Effector memory CD8-positive, alpha-beta T cell (primary cell): ENCODE data around the gene NR2F6.

Experiments used
- ATAC-seq: fragments of 150-1000 bp; cut with Tn5 transposase; replicated peaks from 2 replicates; pipeline ENCODE4 v1.10.0; 2021; ENCODE audit warnings: mild to moderate bottlenecking, moderate library complexity
- DNase-seq, 3 experiments: peaks; one replicate each; pipeline ENCODE4 v3.0.0; 2021
- H3K27ac Mint-ChIP-seq, 2 donors: one replicate each; pipeline ENCODE4 v1.8.0; 2022; ENCODE audit warnings: mild to moderate bottlenecking in 2 of 2, mixed read lengths in 2 of 2, moderate library complexity in 2 of 2
- H3K27me3 Mint-ChIP-seq, 2 donors: one replicate each; pipeline ENCODE4 v1.8.0; 2022; ENCODE audit warnings: mixed read lengths in 2 of 2
- H3K36me3 Mint-ChIP-seq: one replicate; pipeline ENCODE4 v1.8.0; 2022; ENCODE audit warnings: mild to moderate bottlenecking, moderate library complexity, mixed read lengths; ENCODE audit not compliant: insufficient read depth
- H3K4me1 Mint-ChIP-seq, 2 donors: one replicate each; pipeline ENCODE4 v1.8.0; 2022; ENCODE audit warnings: low read depth in 2 of 2, mixed read lengths in 2 of 2
- H3K4me3 Mint-ChIP-seq, 2 donors: one replicate each; pipeline ENCODE4 v1.8.0; 2022; ENCODE audit warnings: mild to moderate bottlenecking in 2 of 2, mixed read lengths in 2 of 2, moderate library complexity in 2 of 2
- H3K9me3 Mint-ChIP-seq, 2 donors: one replicate each; pipeline ENCODE4 v1.8.0; 2022; ENCODE audit warnings: mixed read lengths in 2 of 2

The NR2F6 gene

DNA sequence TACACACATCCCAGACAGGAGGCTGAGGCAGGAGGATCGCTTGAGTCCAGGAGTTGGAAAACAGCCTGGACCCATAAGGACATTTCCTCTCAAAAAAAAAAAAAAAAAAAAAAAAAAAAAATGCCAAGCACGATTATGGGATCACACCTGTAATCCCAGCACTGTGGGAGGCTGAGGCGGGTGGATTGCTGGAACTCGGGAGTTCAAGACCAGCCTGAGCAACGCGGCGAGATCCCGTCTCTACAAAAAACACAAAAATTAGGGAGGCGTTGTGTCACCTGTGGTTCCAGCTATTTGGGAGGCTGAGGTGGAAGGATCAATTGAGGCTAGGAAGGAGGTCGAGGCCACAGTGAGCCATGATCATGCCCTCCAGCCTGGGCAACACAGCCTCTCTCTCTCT, 20.7 kb downstream of the NR2F6 start:
- H3K4me1 Mint-ChIP-seq: peaks cover 9 to 11% of the 10 kb centered on the region in 2 donors
- DNase-seq (no peak), ATAC-seq (no peak)
- peak overlapping the region in 1 of 2 donors; percentile 94 for H3K27ac Mint-ChIP-seq
- H3K36me3 Mint-ChIP-seq: peaks cover 22% of the 10 kb centered on the region
- no peaks in the 10 kb centered on the region for H3K9me3 Mint-ChIP-seq
- H3K27me3 Mint-ChIP-seq: no peaks in the 10 kb centered on the region
- H3K4me3 Mint-ChIP-seq: peak overlapping the region; percentile 87 to 95

DNA sequence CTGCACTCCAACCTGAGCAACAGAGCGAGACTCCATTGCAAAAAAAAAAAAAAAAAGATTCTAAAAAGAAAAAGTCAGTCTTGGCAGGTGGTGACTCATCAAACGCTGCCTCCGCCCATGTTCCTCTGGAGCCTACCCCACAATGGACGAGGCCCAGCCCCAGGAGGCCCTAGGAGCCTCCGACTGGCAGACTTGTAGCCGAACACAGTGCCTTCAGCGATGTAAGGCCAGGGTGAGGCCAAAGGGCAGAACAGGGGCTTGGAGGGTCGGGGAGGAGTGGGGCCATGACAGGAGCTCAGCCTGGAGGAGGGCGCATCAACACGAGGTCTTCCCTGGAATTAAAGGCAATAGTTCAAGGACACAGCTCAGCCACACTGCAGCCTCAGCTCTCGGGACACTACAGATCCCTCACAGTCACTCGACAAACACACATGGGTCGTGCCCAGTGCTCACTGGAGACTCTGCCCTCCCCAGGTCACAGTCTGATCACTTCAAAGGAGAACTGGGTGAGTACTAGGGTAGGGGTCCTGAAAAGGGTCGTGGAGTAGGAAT, 25.4 kb downstream of the NR2F6 start:
- no peak overlapping the region for H3K4me3 Mint-ChIP-seq
- no peaks in the 10 kb centered on the region for H3K9me3 Mint-ChIP-seq
- no peak for DNase-seq
- H3K27ac Mint-ChIP-seq: no peak overlapping the region
- peaks cover 30% of the 10 kb centered on the region for H3K36me3 Mint-ChIP-seq
- no peaks in the 10 kb centered on the region for H3K27me3 Mint-ChIP-seq
- peaks cover under 1 to 5% of the 10 kb centered on the region in 2 donors for H3K4me1 Mint-ChIP-seq
- ATAC-seq: no peak

DNA sequence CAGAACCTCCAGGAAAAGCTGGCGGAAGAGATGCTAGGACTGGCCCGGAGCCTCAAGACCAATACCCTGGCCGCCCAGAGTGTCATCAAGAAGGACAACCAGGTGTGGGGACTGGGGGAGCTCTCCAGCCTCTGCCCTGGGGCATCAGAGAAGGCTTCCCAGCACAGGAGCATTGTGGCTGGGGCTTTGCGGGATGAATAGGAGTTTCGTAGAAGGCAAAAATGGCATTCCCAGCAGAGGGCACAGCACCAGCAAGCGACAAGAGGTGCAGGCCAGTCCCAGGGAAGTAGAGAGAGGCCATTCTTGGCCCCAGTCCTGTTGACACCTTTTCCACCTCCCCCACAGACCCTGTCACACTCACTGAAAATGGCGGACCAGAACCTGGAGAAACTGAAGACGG, 26.4 kb downstream of the NR2F6 start:
- H3K9me3 Mint-ChIP-seq: no peaks in the 10 kb centered on the region
- peaks cover 4 to 11% of the 10 kb centered on the region in 2 donors for H3K4me1 Mint-ChIP-seq
- H3K4me3 Mint-ChIP-seq: no peak overlapping the region
- H3K36me3 Mint-ChIP-seq: peaks cover 32% of the 10 kb centered on the region
- no peaks in the 10 kb centered on the region for H3K27me3 Mint-ChIP-seq
- DNase-seq (no peak), ATAC-seq (no peak)
- no peak overlapping the region for H3K27ac Mint-ChIP-seq

DNA sequence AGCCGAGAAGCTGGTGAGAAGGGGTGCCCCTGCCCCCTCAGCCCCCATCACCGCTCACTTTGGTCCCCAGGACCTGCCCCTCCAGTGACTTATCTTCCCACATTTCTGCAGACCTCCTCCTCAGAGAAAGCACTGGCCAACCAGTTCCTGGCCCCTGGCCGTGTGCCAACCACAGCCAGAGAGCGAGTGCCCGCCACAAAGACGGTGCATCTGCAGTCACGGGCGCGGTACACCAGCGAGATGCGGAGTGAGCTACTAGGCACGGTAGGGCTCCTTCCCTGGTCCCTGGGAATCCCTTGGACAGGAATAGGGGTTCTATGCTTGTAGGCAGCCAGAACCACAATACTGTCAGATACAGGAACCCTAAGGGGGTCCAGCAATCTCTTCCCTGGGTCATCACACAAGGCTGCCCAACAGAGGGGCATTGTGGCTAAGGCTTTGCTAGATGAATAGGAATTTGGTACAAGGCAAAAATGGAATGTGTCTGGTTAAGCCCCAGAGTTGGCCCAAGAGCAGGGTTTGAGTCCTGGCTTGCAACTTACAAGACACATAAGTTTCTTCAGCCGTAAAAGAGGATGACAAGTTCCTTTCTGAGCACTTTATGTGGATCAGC, 29.6 kb downstream of the NR2F6 start:
- Mint-ChIP-seq H3K9me3 (no peaks in the 10 kb centered on the region), H3K27ac (peak overlapping the region; percentile 94 to 95), H3K36me3 (peaks cover 50% of the 10 kb centered on the region), H3K27me3 (no peaks in the 10 kb centered on the region), H3K4me1 (peaks cover 4 to 12% of the 10 kb centered on the region in 2 donors), H3K4me3 (peak overlapping the region; percentile 86 to 87)
- ATAC-seq (no peak), DNase-seq (no peak)

DNA sequence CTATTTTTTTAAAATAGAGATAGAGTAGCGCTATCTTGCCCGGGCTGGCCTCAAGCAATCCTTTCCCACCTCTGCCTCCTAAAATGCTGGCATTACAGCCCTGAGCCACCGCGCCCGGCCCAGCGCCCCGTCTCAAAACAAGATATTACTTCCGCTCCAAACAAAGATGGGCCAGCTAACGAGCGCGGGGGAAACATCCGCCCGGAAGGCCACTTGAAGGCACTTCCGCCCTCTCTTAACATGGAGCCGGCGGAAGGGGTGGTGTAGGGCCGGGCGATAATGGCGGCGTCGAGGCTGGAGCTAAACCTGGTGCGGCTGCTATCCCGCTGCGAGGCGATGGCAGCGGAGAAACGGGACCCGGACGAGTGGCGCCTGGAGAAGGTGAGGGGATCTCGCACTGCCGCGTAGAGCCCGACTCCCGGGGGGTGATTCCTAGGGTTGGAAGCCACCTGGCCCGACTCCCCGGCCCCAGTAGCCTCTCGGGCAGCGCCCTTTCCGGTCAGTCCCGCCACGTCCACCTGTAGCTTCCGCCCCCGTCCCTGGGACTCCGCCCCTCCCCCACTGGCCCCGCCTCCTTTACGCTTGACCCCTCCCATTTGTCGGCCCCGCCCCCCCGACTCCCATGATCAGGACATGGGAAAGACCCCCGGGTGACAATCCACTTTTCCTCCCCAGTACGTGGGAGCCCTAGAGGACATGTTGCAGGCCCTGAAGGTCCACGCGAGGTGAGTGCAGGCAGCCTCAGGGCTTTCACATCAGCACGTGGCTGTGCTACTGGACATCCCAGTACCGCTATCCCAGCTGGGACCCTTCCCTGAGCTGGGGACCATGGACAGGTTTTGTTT, 30.4 kb downstream of the NR2F6 start, which contains the start of gene USE1:
TSS of gene USE1 (plus strand) at position 231 of the 845 bp plus-strand sequence. CDS start at position 280, 49 bp downstream.
- Mint-ChIP-seq H3K27me3 (no peaks in the 10 kb centered on the region), H3K27ac (peak within 1 kb of the TSS; percentile 94 to 95)
- peak; percentile 99 for ATAC-seq

DNA sequence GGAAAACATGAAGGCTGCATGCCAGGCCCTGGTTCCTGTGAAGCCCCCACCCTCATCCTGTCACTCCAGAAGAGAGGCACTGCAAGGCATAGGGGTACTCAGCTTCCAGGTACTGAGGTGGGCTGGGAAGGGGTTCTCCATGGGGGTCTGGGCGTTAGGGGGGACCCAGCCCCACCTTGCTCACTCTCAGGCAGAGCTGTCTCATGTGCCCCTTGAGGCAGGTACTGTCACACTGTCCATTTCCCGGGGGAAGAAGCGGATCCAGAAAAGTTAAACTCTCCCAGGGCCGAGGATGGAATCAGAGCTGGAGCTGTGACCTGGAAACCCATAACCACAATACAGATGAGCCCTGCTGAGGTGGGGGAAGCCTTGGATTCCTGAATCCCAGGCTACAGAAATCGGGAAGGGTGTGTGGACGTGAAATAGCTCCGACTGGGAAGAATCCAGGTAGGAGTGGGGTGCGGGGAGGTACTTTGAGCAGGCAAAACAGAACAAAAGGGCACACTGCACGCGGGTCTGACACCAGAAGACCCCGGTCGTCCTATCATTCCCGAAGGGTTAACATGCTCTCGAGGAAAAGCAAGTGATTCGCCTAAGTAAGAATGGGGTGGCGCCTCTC, 31.1 kb downstream of the NR2F6 start:
- H3K36me3 Mint-ChIP-seq: peaks cover 58% of the 10 kb centered on the region
- H3K27me3 Mint-ChIP-seq: no peaks in the 10 kb centered on the region
- peak overlapping the region; percentile 94 to 95 for H3K27ac Mint-ChIP-seq
- H3K4me3 Mint-ChIP-seq: peak overlapping the region; percentile 86 to 87
- DNase-seq: no peak
- H3K9me3 Mint-ChIP-seq: no peaks in the 10 kb centered on the region
- no peak for ATAC-seq
- peaks cover 4 to 12% of the 10 kb centered on the region in 2 donors for H3K4me1 Mint-ChIP-seq

More for the DNA sequence above, 30.4 kb downstream of the NR2F6 start, which contains the start of gene USE1:
- Mint-ChIP-seq H3K36me3 (peaks cover 56% of the 10 kb centered on the region), H3K9me3 (no peaks in the 10 kb centered on the region), H3K4me1 (peaks cover 4 to 12% of the 10 kb centered on the region in 2 donors), H3K4me3 (peak within 1 kb of the TSS; percentile 86 to 87)
- peak; percentile 82 to 83 (median 82) for DNase-seq

DNA sequence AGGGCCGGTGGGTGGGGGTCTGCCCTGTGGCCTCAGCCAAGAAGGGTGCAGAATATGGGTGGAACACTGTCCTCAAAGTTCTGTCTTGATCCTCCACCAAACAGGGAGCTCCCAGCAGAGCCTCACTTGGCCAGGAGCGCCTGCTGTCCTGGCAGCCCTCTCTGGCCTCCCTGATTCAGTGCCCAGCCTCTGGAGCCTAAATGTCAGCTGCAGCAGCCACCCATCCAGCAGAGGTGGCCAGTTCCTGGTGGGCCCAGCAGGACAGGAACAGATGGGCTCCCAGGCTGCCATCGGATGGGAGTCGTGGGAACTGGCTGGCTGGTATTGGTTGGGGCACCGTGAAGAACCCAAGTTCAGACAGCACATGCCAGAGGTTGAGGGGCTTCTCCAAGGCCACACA, 32.4 kb downstream of the NR2F6 start:
- H3K27ac Mint-ChIP-seq: no peak overlapping the region
- H3K27me3 Mint-ChIP-seq: no peaks in the 10 kb centered on the region
- DNase-seq (no peak), ATAC-seq (no peak)
- peaks cover 9 to 17% of the 10 kb centered on the region in 2 donors for H3K4me1 Mint-ChIP-seq
- no peak overlapping the region for H3K4me3 Mint-ChIP-seq
- no peaks in the 10 kb centered on the region for H3K9me3 Mint-ChIP-seq
- peaks cover 65% of the 10 kb centered on the region for H3K36me3 Mint-ChIP-seq

DNA sequence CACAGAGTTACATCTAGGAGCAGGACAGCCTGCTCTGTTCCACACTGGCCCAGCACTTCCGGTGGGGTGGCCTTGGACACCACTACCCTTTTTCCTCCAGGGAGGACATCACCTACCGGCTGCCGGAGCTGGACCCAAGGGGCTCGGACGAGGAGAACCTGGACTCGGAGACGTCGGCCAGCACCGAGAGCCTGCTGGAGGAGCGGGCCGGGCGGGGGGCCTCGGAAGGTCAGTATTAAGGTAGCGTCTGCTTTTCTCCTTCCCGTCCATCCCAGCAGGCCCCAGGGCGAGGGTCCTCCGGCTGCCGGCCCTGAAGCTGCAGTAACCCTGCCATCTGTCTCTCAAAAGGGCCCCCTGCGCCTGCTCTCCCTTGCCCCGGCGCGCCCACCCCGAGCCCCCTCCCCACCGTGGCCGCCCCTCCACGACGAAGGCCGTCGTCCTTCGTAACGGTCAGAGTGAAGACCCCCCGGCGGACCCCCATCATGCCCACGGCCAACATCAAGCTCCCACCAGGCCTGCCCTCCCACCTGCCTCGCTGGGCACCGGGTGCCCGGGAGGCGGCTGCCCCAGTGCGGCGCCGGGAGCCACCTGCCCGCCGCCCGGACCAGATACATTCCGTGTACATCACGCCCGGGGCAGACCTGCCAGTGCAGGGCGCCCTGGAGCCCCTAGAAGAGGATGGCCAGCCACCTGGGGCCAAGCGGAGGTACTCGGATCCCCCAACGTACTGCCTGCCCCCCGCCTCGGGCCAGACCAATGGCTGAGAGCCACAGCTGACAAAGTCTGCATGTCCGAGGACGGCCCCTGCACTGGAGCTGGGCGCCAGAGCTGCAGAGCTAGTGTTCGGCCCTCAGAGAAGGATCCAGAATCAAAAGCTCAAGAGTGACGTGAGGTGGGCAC, 33.9 kb downstream of the NR2F6 start:
- Mint-ChIP-seq H3K4me3 (no peak overlapping the region), H3K4me1 (peaks cover 9 to 16% of the 10 kb centered on the region in 2 donors)

DNA sequence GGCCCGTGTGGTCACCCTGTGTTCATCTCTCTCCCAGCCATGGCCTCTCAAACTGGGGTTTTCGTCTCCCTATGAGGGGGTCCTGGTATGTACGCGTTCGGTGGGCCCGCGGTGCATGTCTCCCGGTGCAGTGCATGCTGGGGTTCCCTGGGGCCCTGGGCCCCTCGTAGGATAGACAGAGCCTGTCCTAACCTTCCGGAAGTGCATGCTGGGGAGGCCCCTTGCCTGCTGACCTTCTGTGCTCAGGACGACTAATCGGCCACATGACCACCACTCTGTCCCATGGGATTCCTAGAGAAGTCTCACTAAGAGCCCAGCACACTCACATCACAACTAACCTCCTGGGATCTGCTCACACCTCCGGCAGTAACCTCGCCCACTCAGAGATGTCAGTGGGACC, 35.4 kb downstream of the NR2F6 start:
- H3K36me3 Mint-ChIP-seq: peaks cover 55% of the 10 kb centered on the region
- H3K9me3 Mint-ChIP-seq: no peaks in the 10 kb centered on the region
- H3K27ac Mint-ChIP-seq: peak overlapping the region in 1 of 2 donors; percentile 41
- no peak overlapping the region for H3K4me3 Mint-ChIP-seq
- no peak for DNase-seq
- ATAC-seq: no peak
- no peaks in the 10 kb centered on the region for H3K27me3 Mint-ChIP-seq
- peaks cover 9 to 12% of the 10 kb centered on the region in 2 donors for H3K4me1 Mint-ChIP-seq

More for the DNA sequence above, 33.9 kb downstream of the NR2F6 start:
- ATAC-seq: no peak
- peaks cover 55% of the 10 kb centered on the region for H3K36me3 Mint-ChIP-seq
- H3K27ac Mint-ChIP-seq: no peak overlapping the region
- H3K27me3 Mint-ChIP-seq: no peaks in the 10 kb centered on the region
- DNase-seq: no peak
- no peaks in the 10 kb centered on the region for H3K9me3 Mint-ChIP-seq

DNA sequence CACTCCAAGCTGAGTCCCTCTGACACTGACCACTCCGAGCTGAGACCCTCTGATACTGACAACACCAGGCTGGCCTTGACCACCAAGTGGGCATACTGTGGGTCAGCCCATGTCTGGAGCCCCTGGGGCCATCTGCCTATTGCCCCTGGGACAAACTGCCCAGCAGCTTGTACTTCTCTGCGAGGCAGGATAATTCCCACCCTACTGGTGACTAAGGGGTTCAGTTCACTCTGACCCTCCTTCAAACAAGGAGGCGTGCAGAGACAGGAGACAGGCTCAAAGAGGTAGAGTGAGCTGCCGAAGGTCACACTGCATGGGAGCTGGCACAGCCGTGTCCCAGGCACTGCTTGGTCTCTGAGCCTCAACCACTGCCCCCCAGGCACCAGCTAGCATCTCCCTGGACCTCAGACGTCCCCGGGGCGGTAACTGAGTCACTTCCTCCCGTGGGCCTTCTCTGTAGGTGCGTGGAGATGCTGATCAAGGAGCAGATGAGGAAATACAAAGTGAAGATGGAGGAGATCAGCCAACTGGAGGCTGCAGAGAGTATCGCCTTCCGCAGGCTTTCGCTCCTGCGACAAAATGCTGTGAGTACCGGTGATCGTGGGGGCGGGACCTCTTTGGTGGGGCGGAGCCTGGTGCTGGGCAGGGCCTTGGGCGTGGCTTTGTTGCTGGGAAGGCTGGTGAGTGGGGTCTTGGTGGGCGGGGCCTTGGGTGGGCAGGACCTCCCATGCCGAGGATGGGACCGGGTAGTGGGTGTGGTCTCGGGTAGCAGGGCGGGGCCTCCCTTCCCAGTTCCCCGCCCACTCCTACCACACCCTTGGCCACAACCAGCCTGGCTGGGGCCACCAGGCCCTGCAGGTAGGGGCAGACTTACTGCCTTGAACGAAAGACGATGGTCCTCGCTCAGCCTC, 36.3 kb downstream of the NR2F6 start:
- Mint-ChIP-seq H3K4me1 (peaks cover 5 to 6% of the 10 kb centered on the region in 2 donors), H3K36me3 (peaks cover 58% of the 10 kb centered on the region), H3K9me3 (no peaks in the 10 kb centered on the region), H3K27ac (peak overlapping the region; percentile 64 to 69), H3K4me3 (no peak overlapping the region), H3K27me3 (no peaks in the 10 kb centered on the region)
- no peak for DNase-seq
- ATAC-seq: peak; percentile 18

DNA sequence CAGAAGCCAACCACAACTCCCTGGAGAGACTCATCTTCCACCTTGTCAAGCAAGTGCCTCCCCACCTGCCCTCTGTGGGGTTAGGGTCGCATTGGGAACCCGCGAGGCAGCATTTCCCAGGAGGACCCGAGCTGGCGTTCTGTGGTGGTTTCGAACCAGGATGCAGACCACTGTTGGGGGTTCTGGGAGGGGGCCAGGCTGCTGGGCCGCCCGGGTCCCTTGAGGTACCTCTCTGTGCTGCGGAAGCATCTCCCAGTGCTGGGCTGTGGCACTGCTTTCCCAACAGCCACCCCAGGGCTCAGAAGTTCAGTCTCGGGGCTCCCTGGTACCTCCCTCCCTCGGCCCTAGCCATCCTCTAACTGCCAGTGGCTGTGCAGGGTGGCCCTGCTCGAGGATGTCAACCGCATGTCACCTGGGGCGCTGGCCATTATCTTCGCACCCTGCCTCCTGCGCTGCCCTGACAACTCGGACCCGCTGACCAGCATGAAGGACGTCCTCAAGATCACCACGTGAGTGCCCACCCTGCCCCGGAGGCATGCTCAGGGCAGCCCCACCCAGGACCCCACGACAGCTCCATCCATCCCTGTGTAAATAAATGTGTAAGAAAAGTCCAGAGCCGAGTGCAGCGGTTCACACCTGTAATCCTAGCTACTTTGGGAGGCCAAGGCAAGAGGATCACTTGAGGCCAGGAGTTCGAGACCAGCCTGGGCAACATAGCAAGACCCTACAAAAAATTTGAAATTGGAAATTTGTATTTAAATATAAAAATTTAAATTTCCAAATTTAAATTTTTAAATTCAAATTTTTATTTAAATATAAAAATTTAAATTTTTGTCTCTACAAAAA, 38.8 kb downstream of the NR2F6 start:
- DNase-seq (no peak), ATAC-seq (no peak)
- H3K27ac Mint-ChIP-seq: peak overlapping the region in 1 of 2 donors; percentile 30
- peaks cover 5 to 6% of the 10 kb centered on the region in 2 donors for H3K4me1 Mint-ChIP-seq
- no peaks in the 10 kb centered on the region for H3K27me3 Mint-ChIP-seq
- no peaks in the 10 kb centered on the region for H3K9me3 Mint-ChIP-seq
- H3K4me3 Mint-ChIP-seq: no peak overlapping the region
- H3K36me3 Mint-ChIP-seq: peaks cover 69% of the 10 kb centered on the region
